Activated CD4-positive, alpha-beta memory T cell treated with anti-CD3 and anti-CD28 coated beads, Interleukin-2, amount 10 ng/mL, durations not matched to agents 7 days and 5 days (primary cell): ENCODE measurements around the gene OR52E4. TPM values are rescaled to one million over a fixed set of nuclear protein-coding genes. Genes with fewer than 3 reads are reported as not detected.

ENCODE experiments used
- CTCF ChIA-PET: fragments of 350-600 bp; sonication (Branson Sonifier 250); formaldehyde crosslinking; loops from one replicate; lab custom pipeline; 2021; ENCODE audit warnings: antibody characterized with exemption, inconsistent platforms; lab: Charles Lee
- POLR2A ChIA-PET: fragments of 350-600 bp; sonication (Branson Sonifier 250); formaldehyde crosslinking; loops from one replicate; lab custom pipeline; 2021; ENCODE audit warnings: antibody characterized with exemption; lab: Charles Lee
- DNase-seq: peaks from one replicate; pipeline ENCODE4 v3.0.0-alpha.2; 2020
- H3K27ac Mint-ChIP-seq: one replicate; pipeline ENCODE4 v1.8.0; 2021; ENCODE audit warnings: mild to moderate bottlenecking, mixed read lengths
- H3K27me3 Mint-ChIP-seq: one replicate; pipeline ENCODE4 v1.8.0; 2021; ENCODE audit warnings: mixed read lengths
- H3K36me3 Mint-ChIP-seq: one replicate; pipeline ENCODE4 v1.8.0; 2021; ENCODE audit warnings: low read depth, mixed read lengths
- H3K4me1 Mint-ChIP-seq: one replicate; pipeline ENCODE4 v1.8.0; 2021; ENCODE audit warnings: mixed read lengths
- H3K4me3 Mint-ChIP-seq: one replicate; pipeline ENCODE4 v1.8.0; 2021; ENCODE audit warnings: mild to moderate bottlenecking, mixed read lengths
- H3K9me3 Mint-ChIP-seq: one replicate; pipeline ENCODE4 v1.8.0; 2021; ENCODE audit warnings: mixed read lengths
- total RNA-seq, 2 experiments: library from RNA; stranded (reverse); gene quantifications; one replicate each; pipeline ENCODE4 v1.2.3, GENCODE V29; 2021

Gene OR52E4
- total RNA-seq, 2 experiments from 2014 or later = not detected

GRCh38 chr11:5933116-5933515, 52.7 kb downstream of the OR52E4 start:
- no peak for DNase-seq
- Mint-ChIP-seq H3K9me3 (peaks cover 29% of the 10 kb centered on the region), H3K4me1 (no peaks in the 10 kb centered on the region), H3K27me3 (no peaks in the 10 kb centered on the region), H3K36me3 (no peaks in the 10 kb centered on the region), H3K4me3 (no peak overlapping the region), H3K27ac (no peak overlapping the region)
- POLR2A ChIA-PET = no interaction called here
- CTCF ChIA-PET = no interaction called here

Other genes starting within 250 kb of the OR52E4 start
- 10 to 100 TPM; 33.5 to 33.9 TPM for gene TRIM5, start 195.6 kb upstream of the OR52E4 start, total RNA-seq
- 100 to 1,000 TPM; 213 to 221 TPM for gene TRIM22, start 190.8 kb upstream of the OR52E4 start, total RNA-seq
- under 1 TPM; 0.30 to 0.50 TPM for gene OR56B1, start 144.2 kb upstream of the OR52E4 start, total RNA-seq
- 1 to 10 TPM; 1.5 to 1.9 TPM for gene OR52N4, start 126.4 kb upstream of the OR52E4 start, total RNA-seq
- not detected for gene OR52N5, start 97.3 kb upstream of the OR52E4 start, total RNA-seq
- gene OR52N1, start 89.4 kb upstream of the OR52E4 start, total RNA-seq = not detected
- not detected for gene OR52N2, start 71.7 kb upstream of the OR52E4 start, total RNA-seq
- not detected for gene OR52E6, start 38.7 kb upstream of the OR52E4 start, total RNA-seq
- not detected for gene OR52E8, start 22.9 kb upstream of the OR52E4 start, total RNA-seq
- gene OR52E5, start 12.6 kb downstream of the OR52E4 start, total RNA-seq = not detected
- gene OR56A3, start 61.6 kb downstream of the OR52E4 start, total RNA-seq = not detected
- gene OR56A5, start 87.9 kb downstream of the OR52E4 start, total RNA-seq = not detected
- not detected for gene OR52L1, start 106.4 kb downstream of the OR52E4 start, total RNA-seq
- under 1 TPM in 1 of 2 experiments, not detected in 1; 0.05 TPM for gene OR56A4, start 126.3 kb downstream of the OR52E4 start, total RNA-seq
- gene OR56A1, start 150.1 kb downstream of the OR52E4 start, total RNA-seq = not detected
- not detected for gene OR56B4, start 227.1 kb downstream of the OR52E4 start, total RNA-seq